ENCODE data around the gene OR51V1.

The OR51V1 gene

GRCh38 chr11:5159806-5160205, 40.7 kb downstream of the OR51V1 start:
- Histone ChIP-seq H3K9ac (ENCODE audit: low read depth, low read length) (no peak overlapping the region), H3K27ac (ENCODE audit: low read length) (no peak overlapping the region), H3K9me3 (ENCODE audit: insufficient read depth, low read depth, low read length) (no peaks in the 10 kb centered on the region), H3K4me3 (ENCODE audit: low read length) (no peak overlapping the region), H3K27me3 (ENCODE audit: insufficient read depth, low read length) (no peaks in the 10 kb centered on the region), H3K4me1 (ENCODE audit: insufficient read depth, low read length) (no peaks in the 10 kb centered on the region), H3K36me3 (ENCODE audit: insufficient read depth, low read depth, low read length) (no peaks in the 10 kb centered on the region)

GRCh38 chr11:5154657-5155056, 45.8 kb downstream of the OR51V1 start, which contains the start of gene OR52A1:
OR52A1 (minus strand) TSS chr11:5154757; CDS start chr11:5152369, 2,388 bp downstream.
- Histone ChIP-seq H3K27ac (ENCODE audit: low read length) (no peak within 1 kb of the TSS), H3K9ac (ENCODE audit: low read depth, low read length) (no peak within 1 kb of the TSS), H3K9me3 (ENCODE audit: insufficient read depth, low read depth, low read length) (no peaks in the 10 kb centered on the region), H3K27me3 (ENCODE audit: insufficient read depth, low read length) (no peaks in the 10 kb centered on the region), H3K36me3 (ENCODE audit: insufficient read depth, low read depth, low read length) (no peaks in the 10 kb centered on the region), H3K4me3 (ENCODE audit: low read length) (no peak within 1 kb of the TSS), H3K4me1 (ENCODE audit: insufficient read depth, low read length) (no peaks in the 10 kb centered on the region)

- Histone ChIP-seq H3K27me3 (ENCODE audit: insufficient read depth, low read length) (no peaks in the 10 kb centered on the region), H3K27ac (ENCODE audit: low read length) (no peak overlapping the region), H3K9ac (ENCODE audit: low read depth, low read length) (no peak overlapping the region), H3K4me1 (ENCODE audit: insufficient read depth, low read length) (no peaks in the 10 kb centered on the region), H3K4me3 (ENCODE audit: low read length) (no peak overlapping the region), H3K9me3 (ENCODE audit: insufficient read depth, low read depth, low read length) (no peaks in the 10 kb centered on the region), H3K36me3 (ENCODE audit: insufficient read depth, low read depth, low read length) (no peaks in the 10 kb centered on the region)
These were observed 46.7 kb downstream of the OR51V1 start for GRCh38 chr11:5153574-5154431.

DNA sequence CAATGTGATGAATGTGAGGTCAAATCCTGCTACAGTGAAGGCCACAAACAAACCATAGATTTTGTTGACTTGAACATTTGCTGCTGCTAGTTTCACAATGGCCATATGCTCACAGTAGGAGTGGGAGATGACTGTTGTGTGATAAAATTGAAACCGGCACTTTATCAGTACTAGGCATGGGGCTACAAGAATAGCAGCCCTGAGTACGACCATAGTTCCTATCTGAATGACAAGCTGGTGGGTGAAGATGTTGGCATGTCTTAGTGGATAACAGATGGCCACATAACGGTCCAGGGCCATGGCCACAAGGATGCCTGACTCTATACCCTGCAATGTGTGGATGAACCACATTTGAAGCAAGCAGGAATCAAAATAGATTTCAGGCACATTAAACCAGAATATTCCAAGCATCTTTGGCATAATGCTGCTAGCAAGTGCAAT, 48.7 kb downstream of the OR51V1 start:
- H3K4me1 ChIP-seq (ENCODE audit: insufficient read depth, low read length): no peaks in the 10 kb centered on the region
- no peaks in the 10 kb centered on the region for H3K27me3 ChIP-seq (ENCODE audit: insufficient read depth, low read length)
- H3K9ac ChIP-seq (ENCODE audit: low read depth, low read length): no peak overlapping the region
- no peak overlapping the region for H3K4me3 ChIP-seq (ENCODE audit: low read length)
- H3K9me3 ChIP-seq (ENCODE audit: insufficient read depth, low read depth, low read length): no peaks in the 10 kb centered on the region
- H3K36me3 ChIP-seq (ENCODE audit: insufficient read depth, low read depth, low read length): no peaks in the 10 kb centered on the region
- H3K27ac ChIP-seq (ENCODE audit: low read length): no peak overlapping the region
